ENCODE measurements around the gene MRAP. TPM values are rescaled to one million over a fixed set of nuclear protein-coding genes. Genes with fewer than 3 reads are reported as not detected.

Gene MRAP
- polyA plus RNA-seq, 2 of the 4 experiments (the other 2 are of a cell fraction), result not detected

DNA sequence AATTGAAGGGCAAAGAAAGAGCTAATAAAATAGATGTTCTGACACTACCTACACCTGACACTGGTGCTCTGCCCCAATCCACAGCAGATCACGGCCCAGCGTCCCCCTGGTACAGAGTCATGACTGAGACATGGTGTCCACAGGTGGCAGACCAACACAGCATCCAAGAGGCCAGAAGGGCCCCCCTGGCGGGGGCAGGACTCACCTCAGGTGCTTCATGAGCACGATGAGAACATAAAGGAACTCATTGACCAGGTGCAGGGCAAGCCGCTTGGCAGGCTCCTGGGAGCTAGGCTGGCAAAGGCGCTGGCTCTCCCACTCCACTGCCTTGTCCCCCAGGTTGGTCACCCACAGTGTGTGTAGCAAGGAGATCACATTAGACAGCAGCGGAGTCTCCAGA is 20.4 kb downstream of the MRAP start:
- no peak overlapping the region for H3K4me3 ChIP-seq
- POLR2A ChIA-PET, result no interaction called here
- no peaks in the 10 kb centered on the region for H3K9me3 ChIP-seq
- ATAC-seq (no peak), FAIRE-seq (no peak), DNase-seq (ENCODE audit: low read depth in 1 of 2, low spot score in 1 of 2) (no peak)
- H3K4me1 ChIP-seq, result peaks cover 18% of the 10 kb centered on the region
- H3K27ac ChIP-seq, result no peak overlapping the region
- TF ChIP-seq ZC3H11A (IDR thresholded peaks at IDR 0.05) (no peak), CBX2 (IDR thresholded peaks at IDR 0.05; ENCODE audit: borderline replicate concordance, low read depth) (no peak), CBX8 (IDR thresholded peaks at IDR 0.05) (no peak), KDM1A (IDR thresholded peaks at IDR 0.05; ENCODE audit: low read depth) (no peak), FOSB (CRISPR knock-in tag; IDR thresholded peaks at IDR 0.05) (no peak), HOXB13 (CRISPR knock-in tag; IDR thresholded peaks at IDR 0.05; ENCODE audit: low read depth) (no peak), ZSCAN20 (CRISPR knock-in tag; IDR thresholded peaks at IDR 0.05) (no peak), MYC (IDR thresholded peaks at IDR 0.05; ENCODE audit: borderline replicate concordance, low read length) (no peak), TFCP2L1 (CRISPR knock-in tag; IDR thresholded peaks at IDR 0.05) (no peak), HOXA7 (CRISPR knock-in tag; IDR thresholded peaks at IDR 0.05) (no peak), NPAS2 (CRISPR knock-in tag; IDR thresholded peaks at IDR 0.05; ENCODE audit: borderline replicate concordance) (no peak), FOSL2 (IDR thresholded peaks at IDR 0.05) (no peak), FOSL2 (CRISPR knock-in tag; IDR thresholded peaks at IDR 0.05) (no peak), HDAC2 (IDR thresholded peaks at IDR 0.05) (no peak), MAZ (IDR thresholded peaks at IDR 0.05; ENCODE audit: borderline replicate concordance, low read depth, low read length) (no peak), JUN (IDR thresholded peaks at IDR 0.05) (no peak), ESRRA (IDR thresholded peaks at IDR 0.05; ENCODE audit: borderline replicate concordance, low read length) (no peak), EHMT2 (IDR thresholded peaks at IDR 0.05; ENCODE audit: low read depth) (no peak)
- TF ChIP-seq, protein P1, sequence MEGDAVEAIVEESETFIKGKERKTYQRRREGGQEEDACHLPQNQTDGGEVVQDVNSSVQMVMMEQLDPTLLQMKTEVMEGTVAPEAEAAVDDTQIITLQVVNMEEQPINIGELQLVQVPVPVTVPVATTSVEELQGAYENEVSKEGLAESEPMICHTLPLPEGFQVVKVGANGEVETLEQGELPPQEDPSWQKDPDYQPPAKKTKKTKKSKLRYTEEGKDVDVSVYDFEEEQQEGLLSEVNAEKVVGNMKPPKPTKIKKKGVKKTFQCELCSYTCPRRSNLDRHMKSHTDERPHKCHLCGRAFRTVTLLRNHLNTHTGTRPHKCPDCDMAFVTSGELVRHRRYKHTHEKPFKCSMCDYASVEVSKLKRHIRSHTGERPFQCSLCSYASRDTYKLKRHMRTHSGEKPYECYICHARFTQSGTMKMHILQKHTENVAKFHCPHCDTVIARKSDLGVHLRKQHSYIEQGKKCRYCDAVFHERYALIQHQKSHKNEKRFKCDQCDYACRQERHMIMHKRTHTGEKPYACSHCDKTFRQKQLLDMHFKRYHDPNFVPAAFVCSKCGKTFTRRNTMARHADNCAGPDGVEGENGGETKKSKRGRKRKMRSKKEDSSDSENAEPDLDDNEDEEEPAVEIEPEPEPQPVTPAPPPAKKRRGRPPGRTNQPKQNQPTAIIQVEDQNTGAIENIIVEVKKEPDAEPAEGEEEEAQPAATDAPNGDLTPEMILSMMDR (IDR thresholded peaks at IDR 0.05), result no peak
- TF ChIP-seq, protein P2, sequence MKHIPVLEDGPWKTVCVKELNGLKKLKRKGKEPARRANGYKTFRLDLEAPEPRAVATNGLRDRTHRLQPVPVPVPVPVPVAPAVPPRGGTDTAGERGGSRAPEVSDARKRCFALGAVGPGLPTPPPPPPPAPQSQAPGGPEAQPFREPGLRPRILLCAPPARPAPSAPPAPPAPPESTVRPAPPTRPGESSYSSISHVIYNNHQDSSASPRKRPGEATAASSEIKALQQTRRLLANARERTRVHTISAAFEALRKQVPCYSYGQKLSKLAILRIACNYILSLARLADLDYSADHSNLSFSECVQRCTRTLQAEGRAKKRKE (CRISPR knock-in tag; IDR thresholded peaks at IDR 0.05; ENCODE audit: low read depth), result no peak
- TF ChIP-seq, protein P3, sequence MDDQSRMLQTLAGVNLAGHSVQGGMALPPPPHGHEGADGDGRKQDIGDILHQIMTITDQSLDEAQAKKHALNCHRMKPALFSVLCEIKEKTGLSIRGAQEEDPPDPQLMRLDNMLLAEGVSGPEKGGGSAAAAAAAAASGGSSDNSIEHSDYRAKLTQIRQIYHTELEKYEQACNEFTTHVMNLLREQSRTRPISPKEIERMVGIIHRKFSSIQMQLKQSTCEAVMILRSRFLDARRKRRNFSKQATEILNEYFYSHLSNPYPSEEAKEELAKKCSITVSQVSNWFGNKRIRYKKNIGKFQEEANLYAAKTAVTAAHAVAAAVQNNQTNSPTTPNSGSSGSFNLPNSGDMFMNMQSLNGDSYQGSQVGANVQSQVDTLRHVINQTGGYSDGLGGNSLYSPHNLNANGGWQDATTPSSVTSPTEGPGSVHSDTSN (IDR thresholded peaks at IDR 0.05), result no peak
- CTCF ChIA-PET, result interaction anchor here (1.2 kb wide), 1 partner anchor 17 kb away, joined by 3 read pairs; no protein-coding TSS in a partner anchor
- 94% methylated on average over 7 of the region's 7 CpGs for WGBS (ENCODE audit: missing lambda C conversion rate)
- H3K4me2 ChIP-seq, result no peak overlapping the region

DNA sequence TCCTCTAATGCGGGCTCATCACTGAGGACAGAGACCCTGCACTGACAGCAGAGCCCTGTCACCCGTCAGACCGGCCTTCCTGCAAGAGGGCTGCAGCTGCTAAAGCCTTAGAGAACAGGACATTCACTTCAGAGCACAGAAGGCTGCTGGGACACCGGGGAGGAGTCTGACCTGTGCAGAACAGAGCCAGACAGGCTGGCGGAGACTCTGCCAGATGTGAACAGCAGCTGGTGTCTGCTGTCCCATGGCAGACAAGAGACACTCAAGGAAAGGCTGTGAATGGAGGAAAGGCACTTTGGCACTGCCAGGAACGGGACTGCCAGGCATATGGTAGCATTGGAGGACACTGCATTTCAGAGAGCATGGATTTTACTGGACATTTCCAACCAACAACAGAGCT is 21.4 kb downstream of the MRAP start:
- TF ChIP-seq, protein P4, sequence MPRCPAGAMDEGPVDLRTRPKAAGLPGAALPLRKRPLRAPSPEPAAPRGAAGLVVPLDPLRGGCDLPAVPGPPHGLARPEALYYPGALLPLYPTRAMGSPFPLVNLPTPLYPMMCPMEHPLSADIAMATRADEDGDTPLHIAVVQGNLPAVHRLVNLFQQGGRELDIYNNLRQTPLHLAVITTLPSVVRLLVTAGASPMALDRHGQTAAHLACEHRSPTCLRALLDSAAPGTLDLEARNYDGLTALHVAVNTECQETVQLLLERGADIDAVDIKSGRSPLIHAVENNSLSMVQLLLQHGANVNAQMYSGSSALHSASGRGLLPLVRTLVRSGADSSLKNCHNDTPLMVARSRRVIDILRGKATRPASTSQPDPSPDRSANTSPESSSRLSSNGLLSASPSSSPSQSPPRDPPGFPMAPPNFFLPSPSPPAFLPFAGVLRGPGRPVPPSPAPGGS (IDR thresholded peaks at IDR 0.05), result no peak
- H3K27ac ChIP-seq, result no peak overlapping the region
- no peak for ATAC-seq
- peaks cover 18% of the 10 kb centered on the region for H3K4me1 ChIP-seq
- ChIA-PET POLR2A (no interaction called here), CTCF (no interaction called here)
- 96% methylated on average over 4 of the region's 6 CpGs for WGBS (ENCODE audit: missing lambda C conversion rate)
- no peak for FAIRE-seq
- no peak overlapping the region for H3K4me3 ChIP-seq
- H3K4me2 ChIP-seq, result no peak overlapping the region
- no peaks in the 10 kb centered on the region for H3K9me3 ChIP-seq
- DNase-seq (ENCODE audit: low read depth in 1 of 2, low spot score in 1 of 2), result no peak

All from A549 (cell line).